HG02943 (cell line): Measurements from ENCODE around the gene B3GNT9.
"Not testable (repeated sequence)": the region's sequence is repeated elsewhere in the genome, so short reads cannot be mapped to it uniquely, and the experiment has no call there.

ENCODE experiments used
- ATAC-seq: cut with Tn5 transposase; IDR thresholded peaks from one replicate; pipeline ENCODE4 v1.9.1; 2021; ENCODE audit warnings: mild to moderate bottlenecking, low read depth, moderate library complexity; ENCODE audit not compliant: unreplicated experiment

The B3GNT9 gene

GRCh38 chr16:67154578-67155294, 3.9 kb upstream of the B3GNT9 start:
- ATAC-seq: no peak

- no peak for ATAC-seq
These were observed 766 bp upstream of the B3GNT9 start for GRCh38 chr16:67151431-67152097.

GRCh38 chr16:67150047-67150832, 558 bp downstream of the B3GNT9 start:
- ATAC-seq: no peak

- ATAC-seq: no peak
These were observed 1.3 kb downstream of the B3GNT9 start for GRCh38 chr16:67149276-67150046.

GRCh38 chr16:67148656-67149275, 2.0 kb downstream of the B3GNT9 start:
- no peak for ATAC-seq

- no peak for ATAC-seq
These were observed 2.6 kb downstream of the B3GNT9 start for GRCh38 chr16:67148221-67148620.

GRCh38 chr16:67147437-67148140, 3.2 kb downstream of the B3GNT9 start:
- no peak for ATAC-seq

GRCh38 chr16:67146523-67147357, 4.1 kb downstream of the B3GNT9 start:
- no peak for ATAC-seq

GRCh38 chr16:67145746-67146145, 5.1 kb downstream of the B3GNT9 start:
- ATAC-seq: no peak

- no peak for ATAC-seq
These were observed 5.9 kb downstream of the B3GNT9 start for GRCh38 chr16:67144943-67145342.

- no peak for ATAC-seq
These were observed 8.5 kb downstream of the B3GNT9 start for GRCh38 chr16:67142342-67142741.

- no peak for ATAC-seq
These were observed 9.4 kb downstream of the B3GNT9 start for GRCh38 chr16:67141391-67141790.

- no peak for ATAC-seq
These were observed 13.2 kb downstream of the B3GNT9 start for GRCh38 chr16:67137605-67138004.

GRCh38 chr16:67129422-67129821, 21.4 kb downstream of the B3GNT9 start:
- no peak for ATAC-seq

GRCh38 chr16:67128887-67129286, 21.9 kb downstream of the B3GNT9 start:
- no peak for ATAC-seq

- ATAC-seq: no peak
These were observed 22.4 kb downstream of the B3GNT9 start for GRCh38 chr16:67128417-67128816.

GRCh38 chr16:67122799-67123198, 28.0 kb downstream of the B3GNT9 start:
- ATAC-seq: not testable (repeated sequence)

GRCh38 chr16:67120025-67120424, 30.8 kb downstream of the B3GNT9 start:
- no peak for ATAC-seq

- ATAC-seq: no peak
These were observed 33.1 kb downstream of the B3GNT9 start for GRCh38 chr16:67117716-67118115.
